Measurements from ENCODE around the gene CDH23. TPM values are rescaled to one million over a fixed set of nuclear protein-coding genes. Genes with fewer than 3 reads are reported as not detected.
A peak's percentile ranks its signal among the peaks of the same experiment; 100 is the strongest.

CDH23 gene
- total and polyA plus RNA-seq, 5 donors = 2.4 to 6.3 (median 5.2) TPM

- Histone ChIP-seq H3K27ac (ENCODE audit: low read length) (no peak overlapping the region), H3K27me3 (ENCODE audit: control insufficient read depth, insufficient read depth) (no peaks in the 10 kb centered on the region), H3K4me3 (ENCODE audit: low read length) (no peak overlapping the region), H3K4me1 (ENCODE audit: control insufficient read depth, insufficient read depth, low read length) (peaks cover 2% of the 10 kb centered on the region), H3K9me3 (ENCODE audit: control insufficient read depth, low read length) (no peaks in the 10 kb centered on the region)
- intact Hi-C loops (cut with DNase I) = loop anchor here (5.0 to 10.0 kb wide), 5 partner anchors 420 to 503 kb away; partner anchors contain the start of genes CDH23 (in 1 of the 4) and SLC29A3 (in 1 of the 4)
- 90% methylated on average over 26 of the region's 26 CpGs for WGBS
- DNase-seq = peak in 1 of 3 donors; percentile 62
- no peak for ATAC-seq
Observed at GRCh38 chr10:71814922-71815411, 418.2 kb downstream of the CDH23 start.

- intact Hi-C loops (cut with DNase I) = loop anchor here in 2 of 4 donors (10.0 kb wide), 3 partner anchors 421 to 501 kb away; partner anchors contain the start of genes CDH23 (in 1 of the 2) and SLC29A3 (in 1 of the 2)
- no peak for ATAC-seq
- Histone ChIP-seq H3K27me3 (ENCODE audit: control insufficient read depth, insufficient read depth) (no peaks in the 10 kb centered on the region), H3K4me1 (ENCODE audit: control insufficient read depth, insufficient read depth, low read length) (peaks cover 2% of the 10 kb centered on the region), H3K4me3 (ENCODE audit: low read length) (no peak overlapping the region), H3K27ac (ENCODE audit: low read length) (no peak overlapping the region), H3K9me3 (ENCODE audit: control insufficient read depth, low read length) (no peaks in the 10 kb centered on the region)
- WGBS = 74% methylated on average over 15 of the region's 15 CpGs
- no peak for DNase-seq
Observed at GRCh38 chr10:71815515-71816130, 418.9 kb downstream of the CDH23 start.

- Histone ChIP-seq H3K4me3 (ENCODE audit: low read length) (no peak overlapping the region), H3K27ac (ENCODE audit: low read length) (peak overlapping the region; percentile 21), H3K27me3 (ENCODE audit: control insufficient read depth, insufficient read depth) (no peaks in the 10 kb centered on the region), H3K9me3 (ENCODE audit: control insufficient read depth, low read length) (no peaks in the 10 kb centered on the region), H3K4me1 (ENCODE audit: control insufficient read depth, insufficient read depth, low read length) (peaks cover 2% of the 10 kb centered on the region)
- intact Hi-C loops (cut with DNase I) = loop anchor here in 2 of 4 donors (10.0 kb wide), 3 partner anchors 422 to 502 kb away; partner anchors contain the start of genes CDH23 (in 1 of the 2) and SLC29A3 (in 1 of the 2)
- DNase-seq (peak in 1 of 3 donors; percentile 74), ATAC-seq (peak in 1 of 2 donors; percentile 8)
- 65% methylated on average over 12 of the region's 12 CpGs for WGBS
Observed at GRCh38 chr10:71816421-71816851, 419.7 kb downstream of the CDH23 start.

- H3K4me1 ChIP-seq (ENCODE audit: control insufficient read depth, insufficient read depth, low read length) = peaks cover 2% of the 10 kb centered on the region
- WGBS = 58% methylated on average over 8 of the region's 8 CpGs
- no peak overlapping the region for H3K4me3 ChIP-seq (ENCODE audit: low read length)
- H3K27ac ChIP-seq (ENCODE audit: low read length) = peak overlapping the region; percentile 53
- H3K9me3 ChIP-seq (ENCODE audit: control insufficient read depth, low read length) = no peaks in the 10 kb centered on the region
- intact Hi-C loops (cut with DNase I) = loop anchor here in 2 of 4 donors (10.0 kb wide), 3 partner anchors 422 to 502 kb away; partner anchors contain the start of genes CDH23 (in 1 of the 2) and SLC29A3 (in 1 of the 2)
- ATAC-seq (peak in 1 of 2 donors; percentile 9), DNase-seq (peak in 1 of 3 donors; percentile 60)
- H3K27me3 ChIP-seq (ENCODE audit: control insufficient read depth, insufficient read depth) = no peaks in the 10 kb centered on the region
Observed at GRCh38 chr10:71816936-71817618, 420.4 kb downstream of the CDH23 start.

GRCh38 chr10:71817831-71818655 is 421.3 kb downstream of the CDH23 start:
- Histone ChIP-seq H3K27me3 (ENCODE audit: control insufficient read depth, insufficient read depth) (no peaks in the 10 kb centered on the region), H3K27ac (ENCODE audit: low read length) (peak overlapping the region; percentile 25), H3K9me3 (ENCODE audit: control insufficient read depth, low read length) (no peaks in the 10 kb centered on the region), H3K4me1 (ENCODE audit: control insufficient read depth, insufficient read depth, low read length) (peaks cover 2% of the 10 kb centered on the region), H3K4me3 (ENCODE audit: low read length) (no peak overlapping the region)
- ATAC-seq (peak; percentile 66 to 69), DNase-seq (peak; percentile 77 to 90 (median 88))
- intact Hi-C loops (cut with DNase I) = loop anchor here in 2 of 4 donors (10.0 kb wide), 3 partner anchors 423 to 503 kb away; partner anchors contain the start of genes CDH23 (in 1 of the 2) and SLC29A3 (in 1 of the 2)
- WGBS = 48% methylated on average over 9 of the region's 9 CpGs

- Histone ChIP-seq H3K27ac (ENCODE audit: low read length) (peak overlapping the region; percentile 14), H3K9me3 (ENCODE audit: control insufficient read depth, low read length) (no peaks in the 10 kb centered on the region), H3K4me1 (ENCODE audit: control insufficient read depth, insufficient read depth, low read length) (peaks cover 2% of the 10 kb centered on the region), H3K27me3 (ENCODE audit: control insufficient read depth, insufficient read depth) (no peaks in the 10 kb centered on the region), H3K4me3 (ENCODE audit: low read length) (no peak overlapping the region)
- DNase-seq (peak in 1 of 3 donors; percentile 51), ATAC-seq (no peak)
- intact Hi-C loops (cut with DNase I) = loop anchor here in 2 of 4 donors (10.0 kb wide), 3 partner anchors 424 to 504 kb away; partner anchors contain the start of genes CDH23 (in 1 of the 2) and SLC29A3 (in 1 of the 2)
- WGBS = 91% methylated on average over 14 of the region's 14 CpGs
Observed at GRCh38 chr10:71818674-71819260, 422.0 kb downstream of the CDH23 start.

GRCh38 chr10:71819441-71819861 is 422.7 kb downstream of the CDH23 start:
- H3K27ac ChIP-seq (ENCODE audit: low read length) = no peak overlapping the region
- intact Hi-C loops (cut with DNase I) = loop anchor here in 2 of 4 donors (10.0 kb wide), 3 partner anchors 425 to 505 kb away; partner anchors contain the start of genes CDH23 (in 1 of the 2) and SLC29A3 (in 1 of the 2)
- no peak for ATAC-seq
- no peaks in the 10 kb centered on the region for H3K27me3 ChIP-seq (ENCODE audit: control insufficient read depth, insufficient read depth)
- H3K4me3 ChIP-seq (ENCODE audit: low read length) = no peak overlapping the region
- H3K9me3 ChIP-seq (ENCODE audit: control insufficient read depth, low read length) = no peaks in the 10 kb centered on the region
- peak in 1 of 3 donors; percentile 46 for DNase-seq
- 89% methylated on average over 18 of the region's 18 CpGs for WGBS
- peaks cover 2% of the 10 kb centered on the region for H3K4me1 ChIP-seq (ENCODE audit: control insufficient read depth, insufficient read depth, low read length)

- Histone ChIP-seq H3K4me1 (ENCODE audit: control insufficient read depth, insufficient read depth, low read length) (peaks cover 2% of the 10 kb centered on the region), H3K27me3 (ENCODE audit: control insufficient read depth, insufficient read depth) (no peaks in the 10 kb centered on the region), H3K27ac (ENCODE audit: low read length) (no peak overlapping the region), H3K4me3 (ENCODE audit: low read length) (no peak overlapping the region), H3K9me3 (ENCODE audit: control insufficient read depth, low read length) (no peaks in the 10 kb centered on the region)
- intact Hi-C loops (cut with DNase I) = loop anchor here in 2 of 4 donors (10.0 kb wide), 3 partner anchors 425 to 505 kb away; partner anchors contain the start of genes CDH23 (in 1 of the 2) and SLC29A3 (in 1 of the 2)
- ATAC-seq (no peak), DNase-seq (no peak)
- 88% methylated on average over 6 of the region's 6 CpGs for WGBS
Observed at GRCh38 chr10:71819985-71820384, 423.3 kb downstream of the CDH23 start.

- WGBS = 75% methylated on average over 8 of the region's 8 CpGs
- ATAC-seq (no peak), DNase-seq (no peak)
- H3K4me3 ChIP-seq (ENCODE audit: low read length) = no peak overlapping the region
- H3K4me1 ChIP-seq (ENCODE audit: control insufficient read depth, insufficient read depth, low read length) = peaks cover 2% of the 10 kb centered on the region
- H3K27ac ChIP-seq (ENCODE audit: low read length) = no peak overlapping the region
- intact Hi-C loops (cut with DNase I) = no loop called here
- no peaks in the 10 kb centered on the region for H3K9me3 ChIP-seq (ENCODE audit: control insufficient read depth, low read length)
- H3K27me3 ChIP-seq (ENCODE audit: control insufficient read depth, insufficient read depth) = no peaks in the 10 kb centered on the region
Observed at GRCh38 chr10:71820966-71821365, 424.2 kb downstream of the CDH23 start.

Measured in right cardiac atrium (tissue), 5 donors.